Activated naive CD8-positive, alpha-beta T cell (primary cell): ENCODE data around the gene LMTK3.
A peak's percentile ranks its signal among the peaks of the same experiment; 100 is the strongest.

Source experiments
- H3K27ac Mint-ChIP-seq: one replicate; pipeline ENCODE4 v1.8.0; 2021; ENCODE audit warnings: mixed read lengths
- H3K27me3 Mint-ChIP-seq: one replicate; pipeline ENCODE4 v1.8.0; 2021; ENCODE audit warnings: mixed read lengths
- H3K36me3 Mint-ChIP-seq: one replicate; pipeline ENCODE4 v1.8.0; 2021; ENCODE audit warnings: mixed read lengths
- H3K4me1 Mint-ChIP-seq: one replicate; pipeline ENCODE4 v1.8.0; 2021; ENCODE audit warnings: low read depth, mixed read lengths
- H3K4me3 Mint-ChIP-seq: one replicate; pipeline ENCODE4 v1.8.0; 2021; ENCODE audit warnings: mild to moderate bottlenecking, mixed read lengths
- H3K9me3 Mint-ChIP-seq: one replicate; pipeline ENCODE4 v1.8.0; 2021; ENCODE audit warnings: low read depth, mixed read lengths

Gene LMTK3

DNA sequence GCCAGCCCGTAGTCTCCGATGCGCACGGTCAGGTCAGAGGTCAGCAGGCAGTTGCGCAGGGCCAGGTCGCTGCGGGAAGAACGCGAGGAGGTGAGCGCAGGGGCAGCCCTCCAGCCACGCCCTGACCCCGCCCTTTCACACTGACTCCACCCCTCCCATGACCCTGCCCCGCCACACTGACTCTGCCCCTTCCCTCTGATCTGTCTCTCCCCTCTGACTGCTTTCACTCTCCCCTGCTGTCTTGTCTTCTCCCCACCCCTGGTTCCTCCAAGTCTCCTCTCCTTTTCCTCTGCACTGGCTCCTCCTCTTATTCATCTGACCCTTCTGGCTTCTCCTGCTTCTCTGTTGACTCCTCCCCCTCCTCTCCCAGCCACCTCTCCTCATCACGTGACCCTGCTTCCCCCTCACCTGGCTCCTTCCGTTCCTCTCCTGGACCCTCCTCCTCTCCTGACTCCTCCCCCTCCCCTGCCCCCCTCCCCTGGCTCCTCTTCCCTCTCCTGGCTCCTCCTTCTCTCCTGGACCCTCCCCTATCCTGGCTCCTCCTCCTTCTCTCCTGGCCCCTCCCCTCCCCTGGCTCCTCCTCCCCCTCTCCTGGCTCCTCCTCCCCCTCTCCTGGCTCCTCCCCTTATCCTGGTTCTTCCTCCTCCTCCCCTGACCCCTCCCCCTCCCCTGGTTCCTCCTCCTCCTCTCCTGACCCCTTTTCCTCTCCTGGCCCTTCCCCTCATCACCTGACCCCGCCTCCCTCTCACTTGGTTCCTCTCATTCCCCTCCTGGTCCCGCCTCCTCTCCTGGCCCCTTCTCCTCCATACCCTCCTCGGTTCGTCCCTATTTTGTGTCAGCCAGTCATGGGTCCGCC lies 9.9 kb downstream of the LMTK3 start:
- H3K27me3 Mint-ChIP-seq: no peaks in the 10 kb centered on the region
- H3K4me1 Mint-ChIP-seq: peaks cover 12% of the 10 kb centered on the region
- peak overlapping the region; percentile 56 for H3K4me3 Mint-ChIP-seq
- no peaks in the 10 kb centered on the region for H3K36me3 Mint-ChIP-seq
- H3K9me3 Mint-ChIP-seq: no peaks in the 10 kb centered on the region
- H3K27ac Mint-ChIP-seq: no peak overlapping the region

DNA sequence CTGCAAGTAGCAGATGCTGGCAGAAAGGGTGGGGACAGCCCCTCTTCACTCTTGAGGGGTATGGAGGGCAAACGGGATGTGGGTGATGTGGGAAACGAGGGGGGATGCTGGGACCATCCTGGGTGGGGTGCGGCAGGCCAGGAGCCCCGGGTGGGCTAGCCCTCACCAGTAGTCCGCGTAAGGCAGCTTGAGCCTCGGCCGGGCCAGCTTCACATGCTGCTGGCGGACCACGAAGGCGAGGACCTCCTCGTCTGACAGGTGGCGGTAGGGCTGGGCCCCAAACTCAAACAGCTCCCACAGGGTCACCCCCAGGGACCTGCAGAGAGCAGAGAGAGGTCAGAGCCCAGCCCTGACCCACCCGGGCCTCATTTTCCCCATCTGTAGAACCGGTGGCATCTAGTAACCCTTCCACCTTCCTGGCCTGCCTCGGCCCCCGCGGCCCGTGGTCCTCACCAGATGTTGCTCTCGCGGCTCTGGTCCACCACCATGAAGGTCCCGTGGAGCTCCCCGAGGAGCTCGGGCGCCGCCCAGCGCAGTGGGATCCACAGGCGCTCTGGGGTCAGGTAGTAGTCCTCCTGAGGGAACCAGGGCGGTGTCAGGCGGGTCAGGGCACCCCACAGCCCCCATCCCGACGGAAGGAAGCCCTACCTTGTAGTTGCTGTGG lies 10.7 kb downstream of the LMTK3 start:
- peaks cover 12% of the 10 kb centered on the region for H3K4me1 Mint-ChIP-seq
- no peak overlapping the region for H3K4me3 Mint-ChIP-seq
- H3K9me3 Mint-ChIP-seq: no peaks in the 10 kb centered on the region
- H3K27me3 Mint-ChIP-seq: no peaks in the 10 kb centered on the region
- H3K27ac Mint-ChIP-seq: no peak overlapping the region
- no peaks in the 10 kb centered on the region for H3K36me3 Mint-ChIP-seq

DNA sequence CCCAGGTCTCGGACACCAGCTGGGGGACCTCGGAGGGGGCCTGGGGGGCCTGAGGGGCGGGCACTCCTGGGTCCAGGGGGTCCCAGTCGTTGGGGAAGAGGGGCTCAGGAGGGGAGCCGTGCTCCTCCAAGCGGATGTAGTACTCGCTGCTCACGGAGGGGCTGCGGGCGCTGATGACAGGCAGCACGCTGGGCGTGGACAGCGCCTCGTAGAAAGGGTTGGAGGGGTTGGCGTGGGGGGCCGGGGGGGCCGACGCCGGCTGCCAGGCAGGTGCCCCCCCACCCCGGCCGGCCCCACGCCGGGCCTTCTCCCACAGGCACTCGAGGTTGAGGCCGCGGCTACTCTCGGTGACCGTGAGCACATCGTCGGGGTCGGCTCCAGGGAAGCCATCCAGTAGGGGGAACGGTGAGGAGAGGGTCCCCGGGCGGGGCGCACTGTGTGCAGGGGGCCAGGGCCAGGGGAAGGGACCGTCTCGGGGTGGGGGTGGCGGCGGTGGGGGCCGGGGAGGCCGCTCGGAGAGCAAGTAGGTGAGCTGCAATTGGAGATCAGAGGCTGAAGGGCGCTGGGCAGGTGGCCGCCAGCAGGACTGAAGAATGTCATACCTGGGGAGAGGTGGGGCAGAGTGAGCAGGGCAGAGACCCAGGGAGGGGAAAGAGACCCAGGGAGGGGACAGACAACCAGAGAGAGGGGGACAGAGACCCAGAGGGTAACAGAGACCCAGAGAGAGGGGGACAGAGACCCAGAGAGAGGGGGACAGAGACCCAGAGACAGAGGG lies 12.1 kb downstream of the LMTK3 start:
- H3K27ac Mint-ChIP-seq: no peak overlapping the region
- no peak overlapping the region for H3K4me3 Mint-ChIP-seq
- peaks cover 2% of the 10 kb centered on the region for H3K27me3 Mint-ChIP-seq
- no peaks in the 10 kb centered on the region for H3K36me3 Mint-ChIP-seq
- H3K9me3 Mint-ChIP-seq: no peaks in the 10 kb centered on the region
- peaks cover 16% of the 10 kb centered on the region for H3K4me1 Mint-ChIP-seq

DNA sequence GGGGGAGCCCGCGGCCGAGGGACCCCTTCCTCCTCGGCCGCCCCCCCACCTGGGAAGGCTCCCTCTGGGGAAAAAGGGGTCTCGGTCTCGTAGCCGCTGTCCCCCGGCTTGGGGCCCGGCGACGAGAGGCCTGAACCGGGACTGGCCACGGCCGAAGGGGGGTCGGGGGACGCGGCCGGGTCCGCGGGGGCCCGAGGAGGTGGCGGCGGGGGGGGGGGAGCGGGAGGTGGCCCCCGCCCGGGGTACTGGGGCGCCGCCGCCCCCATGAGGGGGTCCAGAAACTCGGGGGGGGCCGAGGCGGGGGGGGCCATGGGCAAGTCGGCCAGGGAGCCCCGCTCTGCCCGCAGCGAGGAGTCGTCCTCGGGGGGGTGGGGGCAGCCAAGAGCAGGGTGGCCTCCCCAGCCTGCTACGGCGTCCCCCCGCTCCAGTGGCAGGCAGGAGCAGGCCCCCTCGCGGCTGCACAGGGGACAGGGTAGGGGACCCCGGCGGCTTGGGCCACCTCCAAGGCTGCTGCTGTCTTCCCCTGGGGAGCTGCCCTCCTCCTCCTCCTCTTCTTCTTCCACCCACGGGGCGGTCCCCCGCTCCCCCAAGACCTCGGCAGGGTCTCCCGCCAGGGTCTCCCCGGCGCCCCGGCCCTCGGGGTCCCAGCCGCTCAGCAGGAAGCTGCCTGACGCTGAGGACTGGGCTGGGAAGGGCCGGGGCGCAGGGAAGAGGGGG lies 12.9 kb downstream of the LMTK3 start:
- Mint-ChIP-seq H3K36me3 (no peaks in the 10 kb centered on the region), H3K9me3 (no peaks in the 10 kb centered on the region), H3K27me3 (peaks cover 2% of the 10 kb centered on the region), H3K4me3 (no peak overlapping the region), H3K27ac (no peak overlapping the region), H3K4me1 (peaks cover 20% of the 10 kb centered on the region)

DNA sequence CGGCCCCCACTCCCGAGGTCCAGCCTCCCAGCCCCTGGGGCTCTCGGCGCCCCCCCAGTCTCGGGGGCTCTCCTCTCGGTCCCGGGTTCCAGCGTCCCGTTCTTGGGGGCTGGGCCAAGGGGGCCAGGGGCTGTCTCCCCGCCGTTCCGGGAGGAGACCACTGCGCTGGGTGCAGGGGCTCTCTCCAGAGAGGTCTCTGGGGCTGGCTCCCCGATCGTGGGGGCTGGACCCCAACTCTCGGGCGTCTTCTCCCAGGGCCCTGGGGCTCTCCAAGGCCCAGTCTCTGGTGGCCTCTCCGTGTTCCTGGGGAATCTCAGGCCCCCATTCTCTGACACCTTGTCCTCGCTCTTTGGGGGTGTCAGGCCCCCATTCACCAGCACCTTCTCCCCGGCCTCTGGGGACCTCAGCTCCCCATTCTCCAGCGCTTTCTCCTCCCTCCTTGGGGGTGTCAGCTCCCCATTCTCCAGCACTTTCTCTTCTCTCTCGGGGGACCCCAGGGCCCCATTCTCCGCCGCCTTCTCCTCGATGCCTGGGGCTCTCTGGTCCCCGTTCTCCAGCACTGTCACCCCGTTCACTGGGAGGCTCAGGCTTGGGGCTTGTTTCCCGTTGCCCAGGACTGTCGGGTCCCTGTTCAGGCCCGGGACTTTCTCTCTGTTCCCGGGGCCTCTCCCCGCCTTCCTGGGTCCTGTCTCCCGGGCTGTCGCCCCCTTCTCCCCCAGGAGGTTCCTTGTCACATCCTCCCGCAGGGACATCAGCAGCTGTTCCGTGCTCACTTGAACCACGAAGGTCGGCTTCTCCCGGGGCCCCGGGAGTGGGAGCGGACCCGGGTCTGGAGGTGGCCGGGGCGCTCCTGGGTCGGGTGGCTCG lies 13.7 kb downstream of the LMTK3 start:
- H3K4me3 Mint-ChIP-seq: no peak overlapping the region
- no peaks in the 10 kb centered on the region for H3K9me3 Mint-ChIP-seq
- H3K27me3 Mint-ChIP-seq: peaks cover 2% of the 10 kb centered on the region
- peaks cover 20% of the 10 kb centered on the region for H3K4me1 Mint-ChIP-seq
- no peak overlapping the region for H3K27ac Mint-ChIP-seq
- no peaks in the 10 kb centered on the region for H3K36me3 Mint-ChIP-seq

DNA sequence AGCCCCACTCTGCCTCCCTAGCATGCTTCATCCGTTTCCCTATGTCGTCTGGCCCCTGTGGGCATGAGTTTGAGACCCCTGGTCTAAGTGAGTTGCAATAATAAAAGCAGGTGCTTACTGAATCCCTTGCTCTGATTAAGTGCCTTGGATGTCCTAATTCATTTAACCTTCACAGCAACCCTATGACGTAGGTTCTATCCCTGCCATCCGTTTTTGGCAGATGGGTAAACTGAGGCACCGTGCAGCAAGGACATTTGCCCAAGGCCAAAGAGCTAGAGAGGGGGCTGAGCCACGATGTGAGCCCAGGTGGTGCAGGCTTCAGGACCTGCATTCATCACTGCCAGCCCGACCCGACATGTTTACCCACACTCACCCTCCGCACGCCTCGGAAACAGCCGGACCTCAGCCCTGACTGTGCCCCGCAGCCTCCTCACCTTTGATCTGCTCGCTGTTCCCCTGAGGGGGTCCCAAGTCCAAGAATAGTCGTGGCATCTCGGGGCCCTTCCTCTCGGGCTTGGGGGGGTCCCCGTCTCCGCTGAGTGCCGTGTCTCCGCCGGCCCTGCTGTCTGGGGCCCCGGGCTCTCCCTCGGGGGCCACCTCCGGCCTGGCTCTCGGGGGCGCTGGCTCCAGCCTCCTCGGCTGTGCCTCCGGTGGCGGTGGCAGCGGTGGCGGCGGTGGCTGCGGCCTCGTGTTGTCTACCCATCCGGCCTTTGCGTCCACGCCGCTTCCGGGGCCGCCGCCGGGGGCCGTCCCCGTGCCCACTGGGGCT lies 14.5 kb downstream of the LMTK3 start:
- Mint-ChIP-seq H3K27me3 (peaks cover 2% of the 10 kb centered on the region), H3K4me3 (no peak overlapping the region), H3K9me3 (no peaks in the 10 kb centered on the region), H3K27ac (no peak overlapping the region), H3K36me3 (no peaks in the 10 kb centered on the region), H3K4me1 (peaks cover 28% of the 10 kb centered on the region)

DNA sequence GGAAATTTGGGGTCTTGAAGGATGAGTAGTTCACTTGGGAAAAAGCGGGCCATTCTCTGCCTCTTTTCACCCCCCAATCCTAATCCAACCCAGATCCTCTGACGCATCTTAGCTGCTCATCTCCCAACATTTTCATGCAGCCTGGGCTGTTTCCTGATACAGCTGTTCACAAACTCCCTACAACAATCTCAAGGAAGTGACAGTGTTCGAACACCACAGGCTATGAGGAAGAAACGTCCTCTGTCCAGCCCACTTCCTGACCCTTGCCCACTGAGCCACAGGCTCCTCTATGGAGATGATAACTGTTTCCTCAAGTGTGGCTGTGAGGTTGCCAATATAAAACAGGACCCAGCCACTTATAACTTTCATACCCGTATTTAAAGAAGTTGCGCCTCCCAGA lies 16.2 kb downstream of the LMTK3 start:
- H3K4me1 Mint-ChIP-seq: peaks cover 34% of the 10 kb centered on the region
- peaks cover 2% of the 10 kb centered on the region for H3K27me3 Mint-ChIP-seq
- H3K27ac Mint-ChIP-seq: no peak overlapping the region
- H3K36me3 Mint-ChIP-seq: no peaks in the 10 kb centered on the region
- H3K4me3 Mint-ChIP-seq: peak overlapping the region; percentile 46
- no peaks in the 10 kb centered on the region for H3K9me3 Mint-ChIP-seq

DNA sequence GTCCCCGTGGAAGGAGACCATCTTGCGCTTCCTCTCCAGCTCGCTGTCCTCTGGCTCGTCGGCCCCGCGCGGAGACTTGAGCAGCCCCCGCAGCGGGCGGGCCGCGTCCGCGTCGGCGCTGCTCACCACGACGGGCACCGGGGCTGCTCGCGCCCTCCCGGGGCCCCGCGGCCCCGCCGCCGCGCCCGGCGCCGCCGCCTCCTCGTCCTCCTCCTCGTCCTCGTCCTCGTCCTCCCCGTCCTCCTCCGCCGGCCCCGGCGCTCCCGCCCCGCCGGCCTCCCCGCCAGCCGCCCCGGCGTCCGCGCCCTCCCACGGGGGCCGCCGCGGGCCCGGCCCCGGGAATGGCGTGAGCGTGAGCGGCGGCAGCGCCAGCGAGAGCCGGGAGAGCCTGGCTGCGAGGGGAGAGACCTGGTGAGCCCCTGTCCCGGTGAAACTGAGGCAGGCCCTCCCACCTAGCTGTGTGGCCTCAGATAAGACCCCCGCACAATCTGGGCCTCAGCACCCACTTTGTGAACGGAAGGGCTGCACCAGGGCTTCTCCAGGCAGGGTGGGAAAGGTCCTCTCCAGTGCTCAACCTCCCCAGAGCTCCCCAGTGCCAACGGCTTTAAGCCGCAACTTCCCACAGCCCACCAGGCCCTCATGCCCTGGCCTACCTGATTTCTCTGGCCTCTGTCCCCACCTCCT lies 17.8 kb downstream of the LMTK3 start:
- H3K9me3 Mint-ChIP-seq: no peaks in the 10 kb centered on the region
- H3K27me3 Mint-ChIP-seq: peaks cover 2% of the 10 kb centered on the region
- H3K36me3 Mint-ChIP-seq: no peaks in the 10 kb centered on the region
- peak overlapping the region; percentile 82 for H3K4me3 Mint-ChIP-seq
- H3K27ac Mint-ChIP-seq: no peak overlapping the region
- H3K4me1 Mint-ChIP-seq: peaks cover 34% of the 10 kb centered on the region

DNA sequence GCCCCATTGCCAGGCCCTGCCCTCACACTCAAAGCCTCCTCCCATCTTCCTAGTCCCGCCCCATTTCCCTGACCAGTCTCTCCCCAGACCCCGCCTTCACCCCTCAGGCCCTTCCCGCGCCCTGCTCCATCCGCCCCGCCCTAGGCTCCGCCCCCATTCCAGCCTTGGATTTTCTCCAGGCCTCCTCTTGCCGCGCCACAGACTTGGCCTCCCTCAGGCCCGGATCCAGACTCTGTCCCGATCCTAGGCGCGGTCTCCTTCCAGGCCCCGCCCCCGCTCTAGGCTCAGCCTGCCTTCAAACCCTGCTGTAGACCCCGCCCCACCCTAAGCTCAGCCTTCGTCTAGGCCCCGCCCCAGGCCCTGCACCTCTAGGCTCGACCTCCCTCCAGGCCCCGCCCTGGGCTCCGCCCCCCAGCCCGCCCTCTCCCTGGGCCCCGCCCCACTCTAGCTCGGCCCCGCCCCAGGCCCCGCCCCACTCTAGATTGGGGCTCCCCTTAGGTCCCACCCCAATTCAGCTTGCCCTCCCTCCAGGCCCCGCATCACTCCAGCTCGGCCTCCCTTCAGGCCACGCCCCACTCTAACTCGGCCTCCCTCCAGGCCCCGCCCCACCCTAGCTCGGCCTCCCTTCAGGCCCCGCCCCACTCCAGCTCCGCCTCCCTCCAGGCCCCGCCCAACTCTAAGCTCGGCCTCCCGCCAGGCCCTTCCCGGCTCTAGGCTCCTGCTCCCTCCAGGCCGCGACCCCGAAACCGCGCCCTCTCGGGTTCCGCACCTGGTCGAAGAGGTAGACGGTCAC lies 18.5 kb downstream of the LMTK3 start:
- H3K4me3 Mint-ChIP-seq: peak overlapping the region; percentile 68
- peaks cover 2% of the 10 kb centered on the region for H3K27me3 Mint-ChIP-seq
- H3K9me3 Mint-ChIP-seq: no peaks in the 10 kb centered on the region
- no peaks in the 10 kb centered on the region for H3K36me3 Mint-ChIP-seq
- peaks cover 34% of the 10 kb centered on the region for H3K4me1 Mint-ChIP-seq
- no peak overlapping the region for H3K27ac Mint-ChIP-seq

DNA sequence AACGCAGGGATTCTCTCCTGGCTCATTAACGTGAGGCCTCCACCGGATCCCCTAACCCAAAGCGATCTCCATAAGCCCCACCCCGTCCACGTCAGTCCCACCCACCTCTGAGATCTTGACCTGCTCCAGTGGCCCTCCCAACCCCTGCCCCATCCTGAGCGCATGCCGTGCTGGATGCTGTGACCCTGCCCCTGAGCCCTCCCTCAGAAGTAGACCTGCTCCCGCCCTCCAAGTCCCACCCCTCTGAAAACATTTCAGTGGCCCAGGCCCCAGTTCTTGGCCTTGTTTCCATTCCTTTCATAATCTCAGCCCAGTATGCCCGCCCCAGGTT lies 19.9 kb downstream of the LMTK3 start:
- peaks cover 2% of the 10 kb centered on the region for H3K27me3 Mint-ChIP-seq
- peak overlapping the region; percentile 68 for H3K4me3 Mint-ChIP-seq
- no peak overlapping the region for H3K27ac Mint-ChIP-seq
- no peaks in the 10 kb centered on the region for H3K9me3 Mint-ChIP-seq
- H3K4me1 Mint-ChIP-seq: peaks cover 34% of the 10 kb centered on the region
- no peaks in the 10 kb centered on the region for H3K36me3 Mint-ChIP-seq

DNA sequence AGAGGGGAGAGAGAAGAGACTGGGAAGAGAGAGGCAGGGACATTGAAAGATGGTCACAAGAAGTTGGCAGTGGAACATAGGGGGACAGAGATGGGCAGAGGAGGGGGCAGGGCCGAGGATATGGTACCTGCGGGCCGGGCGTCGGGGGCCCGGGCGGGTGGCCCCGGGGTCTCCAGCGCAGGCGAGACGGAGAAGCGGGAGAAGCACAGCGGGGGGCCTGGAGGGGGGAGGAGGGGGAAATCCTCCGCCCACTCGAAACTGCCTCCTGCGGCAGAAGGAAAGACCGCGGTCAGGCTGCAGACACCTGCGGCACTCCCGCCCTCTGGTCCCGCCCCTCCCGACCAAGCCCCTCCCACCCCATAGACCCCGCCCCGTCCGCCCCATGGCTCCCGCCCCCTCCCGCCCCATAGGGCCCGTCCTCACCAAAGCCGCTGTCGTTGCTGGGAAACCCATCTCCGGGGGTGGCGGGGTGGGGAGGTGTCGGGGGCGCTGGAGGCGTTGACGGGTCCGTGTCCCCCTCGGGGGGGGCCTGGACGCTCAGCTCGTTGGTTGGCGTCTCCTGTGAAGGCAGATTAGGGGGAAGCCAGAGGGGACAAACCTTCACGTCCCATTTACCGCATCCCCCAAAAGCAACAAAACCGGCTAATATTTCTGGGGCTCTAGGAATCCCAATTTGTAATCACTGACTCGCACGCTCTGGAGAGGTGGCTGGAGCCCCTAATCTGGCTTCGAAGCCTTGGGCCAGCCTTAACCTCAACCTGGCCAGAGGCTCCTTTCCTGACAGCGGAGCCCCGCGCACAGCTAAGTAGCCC lies 20.4 kb downstream of the LMTK3 start:
- peaks cover 34% of the 10 kb centered on the region for H3K4me1 Mint-ChIP-seq
- H3K27me3 Mint-ChIP-seq: peaks cover 2% of the 10 kb centered on the region
- H3K9me3 Mint-ChIP-seq: no peaks in the 10 kb centered on the region
- H3K27ac Mint-ChIP-seq: no peak overlapping the region
- H3K4me3 Mint-ChIP-seq: peak overlapping the region; percentile 40
- H3K36me3 Mint-ChIP-seq: no peaks in the 10 kb centered on the region
